Osteoblast (primary cell): ENCODE measurements around the gene MYEF2. TPM values are rescaled to one million over a fixed set of nuclear protein-coding genes. Genes with fewer than 3 reads are reported as not detected.

Experiments
- DNase-seq: peaks from one replicate; pipeline ENCODE4 v3.0.0; 2011; ENCODE audit warnings: low spot score, mixed read lengths; ENCODE audit not compliant: insufficient read length; ENCODE audit errors: missing footprints
- H2AFZ ChIP-seq: 2 replicates; pipeline ENCODE4 v1.6.0; 2011; ENCODE audit warnings: mild to moderate bottlenecking, low read length
- H3K27ac ChIP-seq: 2 replicates; pipeline ENCODE4 v1.5.1; 2011; ENCODE audit warnings: mild to moderate bottlenecking, low read depth, low read length, moderate library complexity
- H3K27me3 ChIP-seq: 2 replicates; pipeline ENCODE4 v1.6.0; 2012; ENCODE audit warnings: mild to moderate bottlenecking, control low read depth, inconsistent platforms, low read length, moderate library complexity; ENCODE audit not compliant: insufficient read depth
- H3K36me3 ChIP-seq: 2 replicates; pipeline ENCODE4 v1.5.1; 2011; ENCODE audit warnings: mild to moderate bottlenecking, low read length, control low read depth, moderate library complexity; ENCODE audit not compliant: insufficient read depth
- H3K4me1 ChIP-seq: 2 replicates; pipeline ENCODE4 v1.5.1; 2011; ENCODE audit warnings: mild to moderate bottlenecking, low read length, control low read depth, moderate library complexity; ENCODE audit not compliant: insufficient read depth
- H3K4me2 ChIP-seq: 2 replicates; pipeline ENCODE4 v1.6.0; 2011; ENCODE audit warnings: mild to moderate bottlenecking, low read length; ENCODE audit not compliant: insufficient read depth
- H3K4me3 ChIP-seq: fragments of 200-600 bp; sonication (generic); 3 replicates; pipeline ENCODE4 v1.5.1; 2012; ENCODE audit warnings: mild to moderate bottlenecking, low read length, inconsistent platforms; ENCODE audit not compliant: insufficient read depth
- H3K79me2 ChIP-seq: 2 replicates; pipeline ENCODE4 v1.6.0; 2012; ENCODE audit warnings: mild to moderate bottlenecking, low read length, control low read depth, inconsistent platforms; ENCODE audit not compliant: insufficient read depth
- H3K9me3 ChIP-seq: 2 replicates; pipeline ENCODE4 v1.5.1; 2011; ENCODE audit warnings: low read depth, low read length, control low read depth
- H4K20me1 ChIP-seq: 2 replicates; pipeline ENCODE4 v1.6.0; 2012; ENCODE audit warnings: mild to moderate bottlenecking, low read length, control low read depth; ENCODE audit not compliant: insufficient read depth
- total RNA-seq: library from RNA; depleted of rRNA; stranded (reverse); fragments of >200 nt; gene quantifications from 2 replicates; pipeline ENCODE4 v1.2.3, GENCODE V29; 2012
- TF ChIP-seq, protein P1 (sequence below): IDR thresholded peaks from 2 replicates; pipeline ENCODE4 v1.5.1; 2011; ENCODE audit warnings: mild to moderate bottlenecking, low read depth, low read length, moderate library complexity; ENCODE audit errors: extremely low read depth

MYEF2 gene
- total RNA-seq, 1 donor, result 1.1 TPM

DNA sequence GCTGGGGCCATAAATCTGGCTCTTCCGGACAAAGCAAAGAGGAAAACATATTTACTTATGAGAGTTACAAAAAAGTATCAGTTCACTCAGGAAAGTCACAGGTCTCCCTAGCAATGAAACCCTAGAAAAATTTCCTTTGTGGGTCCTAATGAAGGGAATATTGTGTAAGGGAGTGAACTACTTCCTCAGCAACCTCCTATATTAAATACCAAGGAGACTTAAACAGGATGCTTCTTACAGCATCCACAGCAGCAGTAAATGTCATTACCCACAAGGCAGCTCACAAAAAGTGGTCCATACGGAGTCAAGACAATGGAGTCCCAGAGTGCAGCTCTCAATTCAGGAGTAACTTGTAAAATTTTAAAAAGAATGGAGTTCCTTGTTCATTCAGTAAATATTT lies 72.2 kb downstream of the MYEF2 start:
- TF ChIP-seq, protein P1, sequence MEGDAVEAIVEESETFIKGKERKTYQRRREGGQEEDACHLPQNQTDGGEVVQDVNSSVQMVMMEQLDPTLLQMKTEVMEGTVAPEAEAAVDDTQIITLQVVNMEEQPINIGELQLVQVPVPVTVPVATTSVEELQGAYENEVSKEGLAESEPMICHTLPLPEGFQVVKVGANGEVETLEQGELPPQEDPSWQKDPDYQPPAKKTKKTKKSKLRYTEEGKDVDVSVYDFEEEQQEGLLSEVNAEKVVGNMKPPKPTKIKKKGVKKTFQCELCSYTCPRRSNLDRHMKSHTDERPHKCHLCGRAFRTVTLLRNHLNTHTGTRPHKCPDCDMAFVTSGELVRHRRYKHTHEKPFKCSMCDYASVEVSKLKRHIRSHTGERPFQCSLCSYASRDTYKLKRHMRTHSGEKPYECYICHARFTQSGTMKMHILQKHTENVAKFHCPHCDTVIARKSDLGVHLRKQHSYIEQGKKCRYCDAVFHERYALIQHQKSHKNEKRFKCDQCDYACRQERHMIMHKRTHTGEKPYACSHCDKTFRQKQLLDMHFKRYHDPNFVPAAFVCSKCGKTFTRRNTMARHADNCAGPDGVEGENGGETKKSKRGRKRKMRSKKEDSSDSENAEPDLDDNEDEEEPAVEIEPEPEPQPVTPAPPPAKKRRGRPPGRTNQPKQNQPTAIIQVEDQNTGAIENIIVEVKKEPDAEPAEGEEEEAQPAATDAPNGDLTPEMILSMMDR, result no peak
- Histone ChIP-seq H3K4me2 (no peak overlapping the region), H3K4me3 (no peak overlapping the region), H3K27ac (no peak overlapping the region), H3K4me1 (no peaks in the 10 kb centered on the region), H2AFZ (no peak overlapping the region), H3K36me3 (no peaks in the 10 kb centered on the region), H4K20me1 (no peaks in the 10 kb centered on the region), H3K9me3 (no peaks in the 10 kb centered on the region), H3K27me3 (peaks cover 9% of the 10 kb centered on the region), H3K79me2 (no peaks in the 10 kb centered on the region)
- DNase-seq, result no peak

DNA sequence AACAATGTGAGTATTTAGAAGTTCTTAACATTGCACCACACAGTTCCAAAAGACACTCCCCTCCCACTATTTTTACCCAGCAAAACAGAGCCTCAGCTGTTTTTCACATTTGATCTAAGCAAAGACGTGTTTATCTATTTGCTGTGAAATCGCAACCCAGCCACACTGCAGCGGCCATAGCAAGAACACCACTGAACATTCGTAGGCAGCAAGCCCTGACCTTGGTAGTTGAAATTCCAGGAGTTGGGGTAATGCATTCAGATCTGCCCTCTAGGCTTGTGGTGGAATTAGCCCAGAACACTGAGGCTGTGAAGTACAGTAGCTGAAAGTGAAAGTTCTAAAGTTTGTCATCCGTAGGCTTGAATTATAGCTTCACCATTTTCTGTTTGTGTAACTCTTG lies 74.4 kb downstream of the MYEF2 start:
- H3K4me1 ChIP-seq, result no peaks in the 10 kb centered on the region
- no peaks in the 10 kb centered on the region for H4K20me1 ChIP-seq
- H3K4me2 ChIP-seq, result peak overlapping the region; percentile 47
- no peak overlapping the region for H3K27ac ChIP-seq
- H3K79me2 ChIP-seq, result no peaks in the 10 kb centered on the region
- H2AFZ ChIP-seq, result peak overlapping the region; percentile 12
- TF ChIP-seq, protein P1, result no peak
- H3K4me3 ChIP-seq, result peak overlapping the region; percentile 14
- H3K27me3 ChIP-seq, result peaks cover 6% of the 10 kb centered on the region
- no peaks in the 10 kb centered on the region for H3K36me3 ChIP-seq
- H3K9me3 ChIP-seq, result no peaks in the 10 kb centered on the region
- DNase-seq, result no peak

DNA sequence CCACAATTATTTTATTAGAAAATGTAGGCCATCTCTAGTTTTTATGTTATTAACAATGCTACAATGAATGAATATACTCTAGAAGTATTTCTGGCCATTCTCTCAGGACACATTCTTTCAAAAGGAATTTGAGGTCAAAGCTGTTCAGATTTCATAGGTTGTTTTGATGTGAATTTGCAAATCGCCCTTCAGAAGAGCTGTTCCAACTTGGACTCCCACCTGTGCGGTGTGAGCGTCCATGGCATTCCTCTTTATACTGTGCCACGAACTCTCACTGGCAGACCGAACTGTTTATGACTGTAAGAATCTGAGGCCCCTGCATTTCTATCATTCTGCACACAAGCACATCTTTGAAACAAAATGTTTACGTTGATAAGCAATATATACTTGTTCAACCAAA lies 75.9 kb downstream of the MYEF2 start:
- no peaks in the 10 kb centered on the region for H3K4me1 ChIP-seq
- TF ChIP-seq, protein P1, result no peak
- no peak overlapping the region for H2AFZ ChIP-seq
- DNase-seq, result no peak
- no peak overlapping the region for H3K4me3 ChIP-seq
- no peak overlapping the region for H3K4me2 ChIP-seq
- H3K79me2 ChIP-seq, result no peaks in the 10 kb centered on the region
- no peaks in the 10 kb centered on the region for H4K20me1 ChIP-seq
- H3K27ac ChIP-seq, result no peak overlapping the region
- H3K36me3 ChIP-seq, result no peaks in the 10 kb centered on the region
- H3K27me3 ChIP-seq, result peaks cover 6% of the 10 kb centered on the region
- no peaks in the 10 kb centered on the region for H3K9me3 ChIP-seq

DNA sequence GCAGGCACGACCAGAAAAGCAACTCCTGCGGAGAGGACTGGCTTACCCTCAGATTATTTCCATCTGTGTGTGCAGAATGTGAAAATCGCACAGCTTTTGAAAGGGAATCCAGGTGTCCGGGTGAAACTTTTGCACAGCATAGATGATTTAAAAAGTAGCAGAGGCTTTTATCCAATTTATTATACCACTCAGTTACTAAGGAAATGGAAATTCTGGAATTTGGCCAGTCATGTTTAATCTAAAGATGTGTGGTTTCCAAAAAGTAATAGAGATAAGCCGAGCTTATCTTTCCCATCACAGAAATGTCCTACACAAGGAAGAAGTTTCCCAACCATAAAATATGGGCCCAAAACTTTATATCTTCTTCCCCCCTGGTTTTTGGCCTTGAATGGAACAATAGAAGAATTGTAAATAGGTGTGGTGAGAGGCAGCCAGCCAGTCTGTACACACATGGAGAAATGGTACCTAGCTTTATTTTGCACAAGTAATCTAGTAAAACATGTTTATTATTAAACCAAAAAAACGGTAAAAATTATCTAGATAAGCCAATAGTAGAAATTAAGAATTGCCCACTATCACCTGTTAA lies 76.6 kb downstream of the MYEF2 start:
- Histone ChIP-seq H3K4me2 (no peak overlapping the region), H4K20me1 (no peaks in the 10 kb centered on the region), H2AFZ (no peak overlapping the region), H3K4me3 (no peak overlapping the region), H3K9me3 (no peaks in the 10 kb centered on the region), H3K36me3 (no peaks in the 10 kb centered on the region), H3K4me1 (peaks cover 4% of the 10 kb centered on the region), H3K27ac (no peak overlapping the region), H3K79me2 (no peaks in the 10 kb centered on the region), H3K27me3 (peaks cover 6% of the 10 kb centered on the region)
- no peak for DNase-seq
- TF ChIP-seq, protein P1, result no peak
